Sigmoid colon (tissue), 4 donors: ENCODE measurements around the gene DCC.

Experiments
- CTCF ChIP-seq, 4 experiments: fragments of 450-650 bp in 3 of 4; fragments of 200-600 bp in 1 of 4; IDR thresholded peaks; one replicate each; pipeline ENCODE4 v1.5.1; 2016 to 2019; ENCODE audit warnings: antibody characterized with exemption in 4 of 4, mild to moderate bottlenecking in 3 of 4, moderate library complexity in 2 of 4
- POLR2AphosphoS5 ChIP-seq, 4 donors: sonication (generic); formaldehyde crosslinking; IDR thresholded peaks; one replicate each; pipeline ENCODE4 v1.6.1; 2017; ENCODE audit warnings: antibody characterized with exemption in 4 of 4

GRCh38 chr18:53443336-53443735 lies 1103.3 kb downstream of the DCC start:
- no peak for TF ChIP-seq CTCF (IDR thresholded peaks at IDR 0.05)
- TF ChIP-seq POLR2AphosphoS5 (IDR thresholded peaks at IDR 0.05) = no peak
